ENCODE results near the gene HBG1.

- TF ChIP-seq CTCF (IDR thresholded peaks at IDR 0.05) (no peak), ZFX (IDR thresholded peaks at IDR 0.05; ENCODE audit: borderline replicate concordance) (no peak)
These were observed 12.2 kb downstream of the HBG1 start for GRCh38 chr11:5237420-5237819.

Data from 22Rv1 (cell line).